K562 (cell line): ENCODE data around the gene GOSR1. TPM values are rescaled to one million over a fixed set of nuclear protein-coding genes. Genes with fewer than 3 reads are reported as not detected.
A peak's percentile ranks its signal among the peaks of the same experiment; 100 is the strongest.

Source experiments
- ATAC-seq: fragments of 200-7000 bp; cut with Tn5 transposase; 3 replicates; pipeline ENCODE4 v1.9.1; 2020; ENCODE audit warnings: moderate library complexity
- BruUV-seq: library from RNA; stranded (reverse); fragments of 400-500 nt; replicated peaks from 2 replicates; lab custom pipeline; 2021; lab: Mats Ljungman, UMichigan
- CTCF ChIA-PET: fragments of 300-600 bp; formaldehyde crosslinking; extraction: SDS; loops from one replicate; lab custom pipeline; 2021; ENCODE audit warnings: low intra/inter-chr PET ratio; lab: Yijun Ruan, JAX
- POLR2A ChIA-PET: fragments of 300-600, 350-650 bp; sonication (Branson Sonifier 250); formaldehyde crosslinking; extraction: SDS; loops from one replicate; lab custom pipeline; 2021; ENCODE audit warnings: antibody characterized with exemption, inconsistent platforms; lab: Yijun Ruan, JAX
- DNase-seq, 4 experiments: peaks; one replicate each; pipeline versions ENCODE4 v3.0.0 to v3.0.0-alpha.2; 2011 to 2018; ENCODE audit warnings: low spot score in 3 of 4, mixed read lengths in 3 of 4; ENCODE audit errors: extremely low read depth in 1 of 4
- FAIRE-seq: peaks from 2 replicates; lab custom pipeline; 2011; peaks lifted over from hg19 to GRCh38; lab: Jason Lieb, UNC
- H2AFZ ChIP-seq: 2 replicates; pipeline ENCODE4 v1.6.0; 2011; ENCODE audit warnings: low read depth, low read length, control low read depth, inconsistent platforms
- H3K27ac ChIP-seq: fragments of 200-600 bp; 3 replicates; pipeline ENCODE4 v1.8.0; 2011; ENCODE audit warnings: low read depth, mild to moderate bottlenecking, control low read depth, inconsistent platforms, low read length, moderate library complexity, mixed read lengths; ENCODE audit errors: extremely low read depth
- H3K27me3 ChIP-seq, 2 experiments: fragments of 300-600 bp in 1 of 2; 2 replicates in 1 of 2; 3 replicates in 1 of 2; pipeline versions ENCODE4 v1.6.0 to v1.8.0; 2011; ENCODE audit warnings: inconsistent platforms in 2 of 2, low read length in 2 of 2, mild to moderate bottlenecking in 1 of 2, mixed read lengths in 1 of 2, moderate library complexity in 1 of 2; ENCODE audit not compliant: control insufficient read depth in 2 of 2, insufficient read depth in 2 of 2
- H3K36me3 ChIP-seq: fragments of 300-600 bp; 3 replicates; pipeline ENCODE4 v1.8.0; 2011; ENCODE audit warnings: mild to moderate bottlenecking, low read length, inconsistent platforms; ENCODE audit not compliant: control insufficient read depth, insufficient read depth
- H3K4me1 ChIP-seq, 2 experiments: fragments of 200-600 bp in 1 of 2; replicated peaks in 1 of 2; 2 replicates in 1 of 2; 3 replicates in 1 of 2; pipeline versions ENCODE4 v1.5.1 to v1.8.0; 2011; ENCODE audit warnings: inconsistent platforms in 2 of 2, low read length in 2 of 2, mild to moderate bottlenecking in 1 of 2, mixed read lengths in 1 of 2, moderate library complexity in 1 of 2; ENCODE audit not compliant: control insufficient read depth in 2 of 2, insufficient read depth in 2 of 2
- H3K4me2 ChIP-seq: 2 replicates; pipeline ENCODE4 v1.6.1; 2011; ENCODE audit warnings: low read length, control low read depth, inconsistent platforms, mixed read lengths; ENCODE audit not compliant: insufficient read depth
- H3K4me3 ChIP-seq: fragments of 200-600 bp; sonication (generic), shearing (Covaris generic); 2 replicates; pipeline ENCODE4 v1.5.1; 2016; ENCODE audit warnings: control low read depth, inconsistent platforms
- H3K79me2 ChIP-seq: fragments of 200-600 bp; 3 replicates; pipeline ENCODE4 v1.8.0; 2011; ENCODE audit warnings: low read length, inconsistent platforms; ENCODE audit not compliant: control insufficient read depth, insufficient read depth
- H3K9ac ChIP-seq, 2 experiments: 2 replicates each; pipeline versions ENCODE4 v1.6.0 to v1.6.1; 2011; ENCODE audit warnings: low read depth in 2 of 2, low read length in 2 of 2, control low read depth in 1 of 2, inconsistent platforms in 1 of 2, mild to moderate bottlenecking in 1 of 2, mixed read lengths in 1 of 2; ENCODE audit not compliant: insufficient read depth in 1 of 2
- H3K9me1 ChIP-seq: one replicate; pipeline ENCODE4 v1.6.0; 2011; ENCODE audit warnings: inconsistent platforms, mild to moderate bottlenecking, low read length, moderate library complexity; ENCODE audit not compliant: control insufficient read depth, insufficient read depth
- H3K9me3 ChIP-seq: replicated peaks from 2 replicates; pipeline ENCODE4 v1.5.1; 2011; ENCODE audit warnings: low read depth, low read length, inconsistent platforms; ENCODE audit not compliant: control insufficient read depth, insufficient read depth
- H4K20me1 ChIP-seq: replicated peaks from 2 replicates; pipeline ENCODE4 v1.6.1; 2011; ENCODE audit warnings: low read length, inconsistent platforms, mixed read lengths; ENCODE audit not compliant: control insufficient read depth, insufficient read depth
- CEBPG ChIP-seq, 3 experiments: fragments of 200-800 bp in 1 of 3; sonication (Bioruptor generic) in 1 of 3; sonication (generic) in 1 of 3; formaldehyde crosslinking in 1 of 3; IDR thresholded peaks in 2 of 3; conservative IDR thresholded peaks in 1 of 3; 2 replicates each; pipeline versions ENCODE4 v1.6.1 to v1.8.0; 2016 to 2022; ENCODE audit warnings: missing compliant biosample characterization in 2 of 3, missing genetic modification characterization in 2 of 3, mild to moderate bottlenecking in 1 of 3, missing genetic modification reagents in 1 of 3
- KLF13 ChIP-seq: fragments of 450-650 bp; IDR thresholded peaks from 2 replicates; pipeline ENCODE4 v1.6.1; 2016; ENCODE audit warnings: missing genetic modification characterization, low read depth, mild to moderate bottlenecking, missing compliant biosample characterization, moderate library complexity, borderline replicate concordance
- SP1 ChIP-seq: sonication (generic); formaldehyde crosslinking; IDR thresholded peaks from 2 replicates; pipeline ENCODE4 v1.8.1; 2022; ENCODE audit warnings: mild to moderate bottlenecking, missing genetic modification reagents
- XRCC4 ChIP-seq: IDR thresholded peaks from one replicate; pipeline ENCODE4 v1.6.1; 2011; ENCODE audit not compliant: insufficient read depth, insufficient read length; ENCODE audit errors: extremely low read depth
- WGBS: fragments of 100-300 bp; shearing (Covaris generic); methylation state at CpG from one replicate; pipeline ENCODE4 v1.1.6; 2016; ENCODE audit warnings: low coverage, mixed read lengths; ENCODE audit not compliant: insufficient coverage; ENCODE audit errors: missing lambda C conversion rate; 5-methylcytosine and 5-hydroxymethylcytosine counted together
- in situ Hi-C: fragments of 300-500 bp; cut with MboI; formaldehyde crosslinking; loops from 4 replicates; pipeline ENCODE4 v1.15.0; 2018; ENCODE audit warnings: inconsistent platforms, mixed read lengths
- intact Hi-C: fragments of 100-400 bp; cut with micrococcal nuclease; formaldehyde crosslinking; loops from 2 replicates; pipeline ENCODE4 v1.14.2; 2022
- polyA plus RNA-seq, 8 experiments: library from polyadenylated mRNA; depleted of rRNA in 4 of 8; stranded (reverse) in 5 of 8; unstranded in 3 of 8; fragments of >200 nt; fragmentation: Nextera tagmentation in 2 of 8; fragmentation: Illumina TruSeq in 1 of 8; extraction: Ambion mirVana in 2 of 8; extraction: Trizol in 1 of 8; gene quantifications; 2 replicates each; pipeline versions ENCODE4 v1.2.1 to v1.2.3, GENCODE V29; 2011 to 2014; ENCODE audit warnings: inconsistent platforms in 1 of 8, missing spikeins in 1 of 8
- total RNA-seq, 7 experiments: library from RNA; depleted of rRNA in 6 of 7; stranded (reverse); fragments of >200 nt in 6 of 7; fragmentation: Illumina TruSeq in 2 of 7; extraction: Trizol in 2 of 7; gene quantifications; 2 replicates each; pipeline versions ENCODE4 v1.2.1 to v1.2.3, GENCODE V29; 2011 to 2021; ENCODE audit warnings: low replicate concordance in 1 of 7
- TF ChIP-seq, protein P1 (sequence below): sonication (generic); formaldehyde crosslinking; IDR thresholded peaks from 2 replicates; pipeline ENCODE4 v1.8.1; 2023; ENCODE audit warnings: mild to moderate bottlenecking, missing genetic modification reagents
- TF ChIP-seq, protein P2 (sequence below): fragments of 250-450 bp; sonication (Bioruptor Pico); IDR thresholded peaks from 2 replicates; pipeline ENCODE4 v1.5.0; 2021; ENCODE audit warnings: mild to moderate bottlenecking, borderline replicate concordance
- TF ChIP-seq, protein P3 (sequence below): fragments of 450-650 bp; IDR thresholded peaks from 2 replicates; pipeline ENCODE4 v1.6.1; 2014; ENCODE audit warnings: low read depth, mild to moderate bottlenecking, moderate library complexity, borderline replicate concordance
- TF ChIP-seq, protein P4 (sequence below): fragments of 200-400 bp; formaldehyde crosslinking; IDR thresholded peaks from 2 replicates; pipeline ENCODE4 v1.6.1; 2017; ENCODE audit warnings: mild to moderate bottlenecking, low read depth, low read length, moderate library complexity

Gene GOSR1
- total and polyA plus RNA-seq, 9 of the 15 experiments (the other 6 are each of a cell fraction or from before 2014, with no cell fraction given): 17.6 to 95.5 (median 33.3) TPM

DNA sequence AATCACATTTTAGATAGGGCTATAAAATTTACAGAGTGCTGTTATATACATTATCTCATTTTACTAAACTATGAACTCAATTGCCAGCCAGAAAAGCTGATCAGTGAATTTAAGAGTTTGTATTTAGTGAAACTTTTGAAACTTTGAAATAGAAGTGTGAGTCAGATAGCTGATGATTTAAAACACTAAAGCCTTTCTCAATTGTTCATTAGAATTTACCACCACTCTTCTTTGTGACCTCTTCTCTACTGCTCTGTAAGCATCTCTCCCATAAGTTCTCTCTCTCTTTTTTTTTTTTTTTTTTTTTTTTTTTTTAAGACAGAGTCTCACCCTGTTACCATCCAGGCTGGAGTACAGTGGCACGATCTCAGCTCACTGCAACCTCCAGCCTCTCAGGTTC, 43.7 kb downstream of the GOSR1 start:
- Histone ChIP-seq H3K79me2 (no peaks in the 10 kb centered on the region; the same call in 2 of the 3 replicates), H3K4me3 (no peak overlapping the region), H3K9me1 (no peaks in the 10 kb centered on the region), H4K20me1 (no peaks in the 10 kb centered on the region; the same call in 1 of the 2 replicates), H2AFZ (no peak overlapping the region), H3K27ac (0 out of 3 replicates have a peak overlapping the region, but pooled peaks have one; percentile 17), H3K27me3 (no peaks in the 10 kb centered on the region), H3K4me1 (no peaks in the 10 kb centered on the region), H3K9me3 (no peaks in the 10 kb centered on the region), H3K4me2 (no peak overlapping the region), H3K36me3 (peaks cover 49% of the 10 kb centered on the region), H3K9ac (no peak overlapping the region)
- ChIA-PET CTCF (no interaction called here), POLR2A (interaction anchor here (1.1 kb wide), 1 partner anchor 11 kb away, joined by 5 read pairs; no protein-coding TSS in a partner anchor)
- intact Hi-C loops: no loop called here
- no peak for TF ChIP-seq XRCC4
- TF ChIP-seq, protein P1, sequence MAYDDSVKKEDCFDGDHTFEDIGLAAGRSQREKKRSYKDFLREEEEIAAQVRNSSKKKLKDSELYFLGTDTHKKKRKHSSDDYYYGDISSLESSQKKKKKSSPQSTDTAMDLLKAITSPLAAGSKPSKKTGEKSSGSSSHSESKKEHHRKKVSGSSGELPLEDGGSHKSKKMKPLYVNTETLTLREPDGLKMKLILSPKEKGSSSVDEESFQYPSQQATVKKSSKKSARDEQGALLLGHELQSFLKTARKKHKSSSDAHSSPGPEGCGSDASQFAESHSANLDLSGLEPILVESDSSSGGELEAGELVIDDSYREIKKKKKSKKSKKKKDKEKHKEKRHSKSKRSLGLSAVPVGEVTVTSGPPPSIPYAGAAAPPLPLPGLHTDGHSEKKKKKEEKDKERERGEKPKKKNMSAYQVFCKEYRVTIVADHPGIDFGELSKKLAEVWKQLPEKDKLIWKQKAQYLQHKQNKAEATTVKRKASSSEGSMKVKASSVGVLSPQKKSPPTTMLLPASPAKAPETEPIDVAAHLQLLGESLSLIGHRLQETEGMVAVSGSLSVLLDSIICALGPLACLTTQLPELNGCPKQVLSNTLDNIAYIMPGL: no peak
- TF ChIP-seq, protein P2, sequence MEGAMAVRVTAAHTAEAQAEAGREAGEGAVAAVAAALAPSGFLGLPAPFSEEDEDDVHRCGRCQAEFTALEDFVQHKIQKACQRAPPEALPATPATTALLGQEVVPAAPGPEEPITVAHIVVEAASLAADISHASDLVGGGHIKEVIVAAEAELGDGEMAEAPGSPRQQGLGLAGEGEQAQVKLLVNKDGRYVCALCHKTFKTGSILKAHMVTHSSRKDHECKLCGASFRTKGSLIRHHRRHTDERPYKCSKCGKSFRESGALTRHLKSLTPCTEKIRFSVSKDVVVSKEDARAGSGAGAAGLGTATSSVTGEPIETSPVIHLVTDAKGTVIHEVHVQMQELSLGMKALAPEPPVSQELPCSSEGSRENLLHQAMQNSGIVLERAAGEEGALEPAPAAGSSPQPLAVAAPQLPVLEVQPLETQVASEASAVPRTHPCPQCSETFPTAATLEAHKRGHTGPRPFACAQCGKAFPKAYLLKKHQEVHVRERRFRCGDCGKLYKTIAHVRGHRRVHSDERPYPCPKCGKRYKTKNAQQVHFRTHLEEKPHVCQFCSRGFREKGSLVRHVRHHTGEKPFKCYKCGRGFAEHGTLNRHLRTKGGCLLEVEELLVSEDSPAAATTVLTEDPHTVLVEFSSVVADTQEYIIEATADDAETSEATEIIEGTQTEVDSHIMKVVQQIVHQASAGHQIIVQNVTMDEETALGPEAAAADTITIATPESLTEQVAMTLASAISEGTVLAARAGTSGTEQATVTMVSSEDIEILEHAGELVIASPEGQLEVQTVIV: no peak
- TF ChIP-seq, protein P3, sequence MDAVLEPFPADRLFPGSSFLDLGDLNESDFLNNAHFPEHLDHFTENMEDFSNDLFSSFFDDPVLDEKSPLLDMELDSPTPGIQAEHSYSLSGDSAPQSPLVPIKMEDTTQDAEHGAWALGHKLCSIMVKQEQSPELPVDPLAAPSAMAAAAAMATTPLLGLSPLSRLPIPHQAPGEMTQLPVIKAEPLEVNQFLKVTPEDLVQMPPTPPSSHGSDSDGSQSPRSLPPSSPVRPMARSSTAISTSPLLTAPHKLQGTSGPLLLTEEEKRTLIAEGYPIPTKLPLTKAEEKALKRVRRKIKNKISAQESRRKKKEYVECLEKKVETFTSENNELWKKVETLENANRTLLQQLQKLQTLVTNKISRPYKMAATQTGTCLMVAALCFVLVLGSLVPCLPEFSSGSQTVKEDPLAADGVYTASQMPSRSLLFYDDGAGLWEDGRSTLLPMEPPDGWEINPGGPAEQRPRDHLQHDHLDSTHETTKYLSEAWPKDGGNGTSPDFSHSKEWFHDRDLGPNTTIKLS: no peak
- TF ChIP-seq, protein P4, sequence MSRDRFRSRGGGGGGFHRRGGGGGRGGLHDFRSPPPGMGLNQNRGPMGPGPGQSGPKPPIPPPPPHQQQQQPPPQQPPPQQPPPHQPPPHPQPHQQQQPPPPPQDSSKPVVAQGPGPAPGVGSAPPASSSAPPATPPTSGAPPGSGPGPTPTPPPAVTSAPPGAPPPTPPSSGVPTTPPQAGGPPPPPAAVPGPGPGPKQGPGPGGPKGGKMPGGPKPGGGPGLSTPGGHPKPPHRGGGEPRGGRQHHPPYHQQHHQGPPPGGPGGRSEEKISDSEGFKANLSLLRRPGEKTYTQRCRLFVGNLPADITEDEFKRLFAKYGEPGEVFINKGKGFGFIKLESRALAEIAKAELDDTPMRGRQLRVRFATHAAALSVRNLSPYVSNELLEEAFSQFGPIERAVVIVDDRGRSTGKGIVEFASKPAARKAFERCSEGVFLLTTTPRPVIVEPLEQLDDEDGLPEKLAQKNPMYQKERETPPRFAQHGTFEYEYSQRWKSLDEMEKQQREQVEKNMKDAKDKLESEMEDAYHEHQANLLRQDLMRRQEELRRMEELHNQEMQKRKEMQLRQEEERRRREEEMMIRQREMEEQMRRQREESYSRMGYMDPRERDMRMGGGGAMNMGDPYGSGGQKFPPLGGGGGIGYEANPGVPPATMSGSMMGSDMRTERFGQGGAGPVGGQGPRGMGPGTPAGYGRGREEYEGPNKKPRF: no peak
- no peak for TF ChIP-seq KLF13 (tag)
- TF ChIP-seq CEBPG (CRISPR knock-in tag; IDR thresholded peaks at IDR 0.05): no peak
- TF ChIP-seq CEBPG (tag; conservative IDR thresholded peaks at IDR 0.05 in 1 of 2, IDR thresholded peaks at IDR 0.05 in 1 of 2): no peak
- no peak for TF ChIP-seq SP1
- no CpG with 5 or more reads among the region's 1 CpG for WGBS
- ATAC-seq (no peak), DNase-seq (no peak), FAIRE-seq (no peak)
- in situ Hi-C loops: no loop called here
- no TSS peak for BruUV-seq
